Effector memory CD8-positive, alpha-beta T cell (primary cell): Measurements from ENCODE around the gene TLR4.

Experiments
- ATAC-seq: fragments of 150-1000 bp; cut with Tn5 transposase; replicated peaks from 2 replicates; pipeline ENCODE4 v1.10.0; 2021; ENCODE audit warnings: mild to moderate bottlenecking, moderate library complexity
- DNase-seq, 3 experiments: peaks; one replicate each; pipeline ENCODE4 v3.0.0; 2021
- H3K27ac Mint-ChIP-seq, 2 donors: one replicate each; pipeline ENCODE4 v1.8.0; 2022; ENCODE audit warnings: mild to moderate bottlenecking in 2 of 2, mixed read lengths in 2 of 2, moderate library complexity in 2 of 2
- H3K27me3 Mint-ChIP-seq, 2 donors: one replicate each; pipeline ENCODE4 v1.8.0; 2022; ENCODE audit warnings: mixed read lengths in 2 of 2
- H3K36me3 Mint-ChIP-seq: one replicate; pipeline ENCODE4 v1.8.0; 2022; ENCODE audit warnings: mild to moderate bottlenecking, moderate library complexity, mixed read lengths; ENCODE audit not compliant: insufficient read depth
- H3K4me1 Mint-ChIP-seq, 2 donors: one replicate each; pipeline ENCODE4 v1.8.0; 2022; ENCODE audit warnings: low read depth in 2 of 2, mixed read lengths in 2 of 2
- H3K4me3 Mint-ChIP-seq, 2 donors: one replicate each; pipeline ENCODE4 v1.8.0; 2022; ENCODE audit warnings: mild to moderate bottlenecking in 2 of 2, mixed read lengths in 2 of 2, moderate library complexity in 2 of 2
- H3K9me3 Mint-ChIP-seq, 2 donors: one replicate each; pipeline ENCODE4 v1.8.0; 2022; ENCODE audit warnings: mixed read lengths in 2 of 2
- total RNA-seq, 9 experiments: gene quantifications; one replicate each; lab custom pipeline; 2026; lab: John Stamatoyannopoulos, UW

The TLR4 gene
- 0 reads per million in 9 experiments for total RNA-seq

GRCh38 chr9:117704024-117704575, at the start of gene TLR4:
Gene TLR4, plus strand, starts transcription at chr9:117704403. Its CDS starts 70 bp downstream, at chr9:117704473.
- ATAC-seq: peak; percentile 56
- Mint-ChIP-seq H3K36me3 (no peaks in the 10 kb centered on the region), H3K27me3 (peaks cover 7 to 9% of the 10 kb centered on the region in 2 donors), H3K4me3 (no peak within 1 kb of the TSS), H3K9me3 (no peaks in the 10 kb centered on the region), H3K27ac (no peak within 1 kb of the TSS), H3K4me1 (no peaks in the 10 kb centered on the region)
- DNase-seq: no peak

- Mint-ChIP-seq H3K9me3 (peaks cover 0 to 1% of the 10 kb centered on the region in 2 donors), H3K27me3 (peaks cover 0 to 10% of the 10 kb centered on the region in 2 donors), H3K36me3 (no peaks in the 10 kb centered on the region), H3K4me3 (no peak overlapping the region), H3K4me1 (no peaks in the 10 kb centered on the region), H3K27ac (no peak overlapping the region)
- no peak for DNase-seq
- ATAC-seq: no peak
Observed at GRCh38 chr9:117656002-117656401, 48.2 kb upstream of the TLR4 start.

- no peaks in the 10 kb centered on the region for H3K4me1 Mint-ChIP-seq
- H3K27me3 Mint-ChIP-seq: no peaks in the 10 kb centered on the region
- H3K4me3 Mint-ChIP-seq: no peak overlapping the region
- DNase-seq: no peak
- H3K36me3 Mint-ChIP-seq: no peaks in the 10 kb centered on the region
- no peak for ATAC-seq
- peaks cover 0 to 1% of the 10 kb centered on the region in 2 donors for H3K9me3 Mint-ChIP-seq
- no peak overlapping the region for H3K27ac Mint-ChIP-seq
Observed at GRCh38 chr9:117662651-117663050, 41.6 kb upstream of the TLR4 start.

DNA sequence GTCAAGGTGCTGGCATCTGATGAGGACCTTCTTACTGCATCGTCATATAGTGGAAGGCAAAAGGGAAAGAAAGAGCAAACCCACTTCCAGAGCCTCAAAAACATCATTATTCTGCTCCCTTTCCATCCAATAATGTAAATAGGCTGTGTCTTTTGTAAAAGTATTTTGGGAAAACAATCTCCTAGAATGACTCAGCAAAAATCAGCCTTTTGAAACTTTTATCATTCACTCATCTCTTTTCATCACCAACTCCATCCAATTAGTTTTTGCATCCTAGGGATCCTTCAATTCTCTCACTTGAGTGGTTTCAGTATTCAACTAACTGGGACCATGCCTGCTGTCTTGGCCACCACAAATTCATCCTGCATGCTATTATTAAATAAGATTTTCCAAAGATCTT, 39.8 kb upstream of the TLR4 start:
- H3K9me3 Mint-ChIP-seq: peaks cover 0 to 1% of the 10 kb centered on the region in 2 donors
- H3K36me3 Mint-ChIP-seq: no peaks in the 10 kb centered on the region
- no peak overlapping the region for H3K4me3 Mint-ChIP-seq
- no peaks in the 10 kb centered on the region for H3K4me1 Mint-ChIP-seq
- no peaks in the 10 kb centered on the region for H3K27me3 Mint-ChIP-seq
- DNase-seq (no peak), ATAC-seq (no peak)
- no peak overlapping the region for H3K27ac Mint-ChIP-seq

GRCh38 chr9:117665601-117666385, 38.4 kb upstream of the TLR4 start:
- H3K4me3 Mint-ChIP-seq: no peak overlapping the region
- H3K36me3 Mint-ChIP-seq: no peaks in the 10 kb centered on the region
- no peaks in the 10 kb centered on the region for H3K9me3 Mint-ChIP-seq
- H3K27me3 Mint-ChIP-seq: no peaks in the 10 kb centered on the region
- H3K4me1 Mint-ChIP-seq: no peaks in the 10 kb centered on the region
- ATAC-seq (no peak), DNase-seq (no peak)
- no peak overlapping the region for H3K27ac Mint-ChIP-seq

- Mint-ChIP-seq H3K4me1 (no peaks in the 10 kb centered on the region), H3K36me3 (no peaks in the 10 kb centered on the region), H3K27me3 (no peaks in the 10 kb centered on the region), H3K27ac (no peak overlapping the region), H3K4me3 (no peak overlapping the region), H3K9me3 (no peaks in the 10 kb centered on the region)
- DNase-seq (no peak), ATAC-seq (no peak)
Observed at GRCh38 chr9:117671468-117671867, 32.7 kb upstream of the TLR4 start.

GRCh38 chr9:117672369-117672768, 31.8 kb upstream of the TLR4 start:
- no peaks in the 10 kb centered on the region for H3K4me1 Mint-ChIP-seq
- H3K9me3 Mint-ChIP-seq: no peaks in the 10 kb centered on the region
- H3K36me3 Mint-ChIP-seq: no peaks in the 10 kb centered on the region
- no peak overlapping the region for H3K27ac Mint-ChIP-seq
- DNase-seq (no peak), ATAC-seq (no peak)
- H3K4me3 Mint-ChIP-seq: no peak overlapping the region
- H3K27me3 Mint-ChIP-seq: no peaks in the 10 kb centered on the region

DNA sequence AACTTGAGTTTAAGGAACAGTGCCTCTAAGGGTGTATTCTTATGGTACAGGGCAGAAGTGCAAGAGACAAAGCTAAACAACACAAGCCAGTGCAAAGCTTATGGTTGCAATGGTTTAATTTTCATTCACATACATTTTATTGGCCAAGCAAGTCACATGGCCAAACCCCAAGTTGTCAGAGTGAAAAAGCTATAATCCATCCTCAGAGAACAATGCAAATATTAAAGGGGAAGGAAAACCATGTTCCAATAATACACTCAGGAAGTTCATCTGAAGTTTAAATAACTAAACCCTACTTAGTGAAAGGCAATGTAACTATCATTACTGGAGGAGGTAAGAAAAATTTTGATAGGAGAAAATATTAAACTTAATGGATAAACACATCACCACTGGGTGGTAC, 26.6 kb upstream of the TLR4 start:
- Mint-ChIP-seq H3K9me3 (no peaks in the 10 kb centered on the region), H3K4me3 (no peak overlapping the region), H3K36me3 (no peaks in the 10 kb centered on the region), H3K4me1 (no peaks in the 10 kb centered on the region), H3K27ac (no peak overlapping the region), H3K27me3 (no peaks in the 10 kb centered on the region)
- DNase-seq: no peak
- no peak for ATAC-seq

- Mint-ChIP-seq H3K4me3 (no peak overlapping the region), H3K27me3 (no peaks in the 10 kb centered on the region), H3K9me3 (no peaks in the 10 kb centered on the region), H3K27ac (no peak overlapping the region), H3K4me1 (no peaks in the 10 kb centered on the region), H3K36me3 (no peaks in the 10 kb centered on the region)
- DNase-seq: no peak
- ATAC-seq: no peak
Observed at GRCh38 chr9:117678871-117679270, 25.3 kb upstream of the TLR4 start.

- H3K9me3 Mint-ChIP-seq: no peaks in the 10 kb centered on the region
- DNase-seq (no peak), ATAC-seq (no peak)
- peak overlapping the region in 1 of 2 donors; percentile 49 for H3K27ac Mint-ChIP-seq
- peak overlapping the region in 1 of 2 donors; percentile 46 for H3K4me3 Mint-ChIP-seq
- no peaks in the 10 kb centered on the region for H3K36me3 Mint-ChIP-seq
- H3K27me3 Mint-ChIP-seq: no peaks in the 10 kb centered on the region
- no peaks in the 10 kb centered on the region for H3K4me1 Mint-ChIP-seq
Observed at GRCh38 chr9:117679416-117679815, 24.8 kb upstream of the TLR4 start.

- no peak for DNase-seq
- no peak for ATAC-seq
- no peaks in the 10 kb centered on the region for H3K9me3 Mint-ChIP-seq
- no peak overlapping the region for H3K4me3 Mint-ChIP-seq
- H3K27ac Mint-ChIP-seq: no peak overlapping the region
- H3K27me3 Mint-ChIP-seq: no peaks in the 10 kb centered on the region
- H3K36me3 Mint-ChIP-seq: no peaks in the 10 kb centered on the region
- no peaks in the 10 kb centered on the region for H3K4me1 Mint-ChIP-seq
Observed at GRCh38 chr9:117681888-117682287, 22.3 kb upstream of the TLR4 start.

DNA sequence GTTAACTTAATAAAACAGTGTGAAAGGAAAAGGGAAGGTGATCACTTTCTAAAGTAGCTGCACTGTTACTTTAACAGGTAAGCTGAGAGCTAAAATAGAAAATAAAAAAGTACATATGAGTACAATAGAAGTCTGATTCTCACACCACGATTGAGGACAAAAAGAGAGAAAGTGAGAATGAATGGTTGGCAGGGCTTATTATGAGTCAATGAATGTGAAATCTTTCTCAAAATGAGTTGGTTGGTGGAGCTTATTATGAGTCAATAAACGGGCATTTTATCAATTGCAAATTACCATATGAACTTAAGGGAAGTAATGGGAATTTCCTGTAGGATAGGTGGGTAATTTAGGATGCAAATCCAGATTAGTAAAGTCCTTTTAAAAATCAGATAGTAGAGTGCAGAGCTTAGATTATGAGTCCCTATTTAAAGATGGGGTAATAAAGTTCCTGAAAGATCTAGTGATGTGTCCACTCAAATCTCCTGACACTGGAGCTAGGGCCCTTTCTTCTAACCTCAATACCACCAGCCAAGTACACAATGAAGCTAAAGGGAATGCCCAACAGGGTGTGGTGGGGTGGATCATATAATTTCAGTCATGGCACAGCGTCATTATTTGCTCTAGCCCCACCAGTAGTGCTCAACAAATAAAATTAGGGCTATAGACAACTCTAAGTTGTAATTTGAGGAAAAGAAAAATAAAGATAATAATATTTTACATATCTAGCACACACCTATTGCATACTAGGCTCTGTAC, 21.1 kb upstream of the TLR4 start:
- Mint-ChIP-seq H3K4me3 (no peak overlapping the region), H3K27ac (no peak overlapping the region), H3K9me3 (no peaks in the 10 kb centered on the region), H3K36me3 (no peaks in the 10 kb centered on the region), H3K4me1 (no peaks in the 10 kb centered on the region), H3K27me3 (no peaks in the 10 kb centered on the region)
- DNase-seq: no peak
- ATAC-seq: no peak

- ATAC-seq: no peak
Observed at GRCh38 chr9:117687532-117687931, 16.7 kb upstream of the TLR4 start.

GRCh38 chr9:117691367-117691766, 12.8 kb upstream of the TLR4 start:
- Mint-ChIP-seq H3K4me3 (no peak overlapping the region), H3K36me3 (no peaks in the 10 kb centered on the region), H3K27me3 (no peaks in the 10 kb centered on the region), H3K27ac (no peak overlapping the region), H3K4me1 (no peaks in the 10 kb centered on the region), H3K9me3 (no peaks in the 10 kb centered on the region)
- DNase-seq (no peak), ATAC-seq (no peak)

More at GRCh38 chr9:117687532-117687931, 16.7 kb upstream of the TLR4 start:
- Mint-ChIP-seq H3K27me3 (no peaks in the 10 kb centered on the region), H3K9me3 (no peaks in the 10 kb centered on the region), H3K36me3 (no peaks in the 10 kb centered on the region), H3K27ac (no peak overlapping the region), H3K4me3 (no peak overlapping the region), H3K4me1 (no peaks in the 10 kb centered on the region)
- no peak for DNase-seq
